ENCODE data around the gene GNAS-AS1. TPM values are rescaled to one million over a fixed set of nuclear protein-coding genes. Genes with fewer than 3 reads are reported as not detected.

Gene GNAS-AS1
- total RNA-seq, 1 donor from 2014 or later, result 1.3 TPM

DNA sequence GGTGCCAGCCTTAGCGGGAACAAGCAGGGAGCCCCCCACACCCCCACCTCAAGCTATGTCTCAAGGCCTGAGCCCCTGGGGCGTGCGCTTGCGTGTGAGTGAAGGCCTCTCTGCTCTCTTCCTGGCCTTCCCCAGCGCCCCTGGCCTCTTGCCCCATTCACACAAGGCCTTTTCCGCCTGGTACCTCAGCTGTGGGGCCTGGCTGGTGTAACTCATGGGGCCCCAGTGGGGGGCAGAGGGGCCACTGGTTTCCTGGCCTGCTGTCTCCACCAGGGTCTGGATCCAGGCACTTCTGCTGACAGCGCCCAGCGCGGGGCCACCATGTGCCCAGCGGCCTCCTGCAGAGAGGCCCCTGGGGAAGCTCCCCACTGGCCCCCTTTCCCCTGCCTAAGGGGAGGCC, 34.7 kb downstream of the GNAS-AS1 start:
- TF ChIP-seq, protein P1, sequence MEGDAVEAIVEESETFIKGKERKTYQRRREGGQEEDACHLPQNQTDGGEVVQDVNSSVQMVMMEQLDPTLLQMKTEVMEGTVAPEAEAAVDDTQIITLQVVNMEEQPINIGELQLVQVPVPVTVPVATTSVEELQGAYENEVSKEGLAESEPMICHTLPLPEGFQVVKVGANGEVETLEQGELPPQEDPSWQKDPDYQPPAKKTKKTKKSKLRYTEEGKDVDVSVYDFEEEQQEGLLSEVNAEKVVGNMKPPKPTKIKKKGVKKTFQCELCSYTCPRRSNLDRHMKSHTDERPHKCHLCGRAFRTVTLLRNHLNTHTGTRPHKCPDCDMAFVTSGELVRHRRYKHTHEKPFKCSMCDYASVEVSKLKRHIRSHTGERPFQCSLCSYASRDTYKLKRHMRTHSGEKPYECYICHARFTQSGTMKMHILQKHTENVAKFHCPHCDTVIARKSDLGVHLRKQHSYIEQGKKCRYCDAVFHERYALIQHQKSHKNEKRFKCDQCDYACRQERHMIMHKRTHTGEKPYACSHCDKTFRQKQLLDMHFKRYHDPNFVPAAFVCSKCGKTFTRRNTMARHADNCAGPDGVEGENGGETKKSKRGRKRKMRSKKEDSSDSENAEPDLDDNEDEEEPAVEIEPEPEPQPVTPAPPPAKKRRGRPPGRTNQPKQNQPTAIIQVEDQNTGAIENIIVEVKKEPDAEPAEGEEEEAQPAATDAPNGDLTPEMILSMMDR (IDR thresholded peaks at IDR 0.05; ENCODE audit: insufficient read depth, low read length, poor library complexity, severe bottlenecking), result no peak
- no peak for DNase-seq (ENCODE audit: low read depth)
- Histone ChIP-seq H3K4me3 (ENCODE audit: low read depth, low read length) (no peak overlapping the region), H3K27me3 (ENCODE audit: control insufficient read depth, insufficient read depth, low read length) (peaks cover 2% of the 10 kb centered on the region), H3K36me3 (ENCODE audit: control insufficient read depth, insufficient read depth, low read length) (no peaks in the 10 kb centered on the region)

- no peaks in the 10 kb centered on the region for H3K36me3 ChIP-seq (ENCODE audit: control insufficient read depth, insufficient read depth, low read length)
- peaks cover 2% of the 10 kb centered on the region for H3K27me3 ChIP-seq (ENCODE audit: control insufficient read depth, insufficient read depth, low read length)
- no peak overlapping the region for H3K4me3 ChIP-seq (ENCODE audit: low read depth, low read length)
- TF ChIP-seq, protein P1 (IDR thresholded peaks at IDR 0.05; ENCODE audit: insufficient read depth, low read length, poor library complexity, severe bottlenecking), result no peak
- DNase-seq (ENCODE audit: low read depth), result no peak
These were observed 35.3 kb downstream of the GNAS-AS1 start for GRCh38 chr20:58815448-58815847.

- TF ChIP-seq, protein P1 (IDR thresholded peaks at IDR 0.05; ENCODE audit: insufficient read depth, low read length, poor library complexity, severe bottlenecking), result no peak
- no peak for DNase-seq (ENCODE audit: low read depth)
- H3K27me3 ChIP-seq (ENCODE audit: control insufficient read depth, insufficient read depth, low read length), result peaks cover 7% of the 10 kb centered on the region
These were observed 37.3 kb downstream of the GNAS-AS1 start for GRCh38 chr20:58813369-58813768.

DNA sequence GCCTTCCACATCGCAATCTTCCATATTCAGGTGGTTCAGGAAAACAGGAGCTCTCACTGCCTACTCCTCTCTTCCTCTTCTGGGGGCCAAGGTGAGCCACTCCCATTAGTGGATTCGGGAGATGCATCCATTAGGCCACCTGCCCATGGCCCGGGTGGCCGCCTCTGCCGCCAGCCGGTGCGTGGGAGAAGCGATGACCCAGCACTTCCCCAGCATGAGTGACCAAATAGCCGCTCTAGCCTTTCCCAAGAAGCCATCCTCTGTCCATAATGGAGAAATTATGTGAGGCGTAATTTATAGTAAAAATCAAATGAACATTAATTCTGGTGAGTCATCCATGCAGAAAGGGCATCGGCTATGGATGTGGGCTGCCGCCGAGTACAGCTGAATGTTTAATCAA, 39.4 kb downstream of the GNAS-AS1 start:
- peaks cover 7% of the 10 kb centered on the region for H3K27me3 ChIP-seq (ENCODE audit: control insufficient read depth, insufficient read depth, low read length)
- TF ChIP-seq, protein P1 (IDR thresholded peaks at IDR 0.05; ENCODE audit: insufficient read depth, low read length, poor library complexity, severe bottlenecking), result no peak
- no peaks in the 10 kb centered on the region for H3K36me3 ChIP-seq (ENCODE audit: control insufficient read depth, insufficient read depth, low read length)
- no peak overlapping the region for H3K4me3 ChIP-seq (ENCODE audit: low read depth, low read length)
- DNase-seq (ENCODE audit: low read depth), result no peak

More at GRCh38 chr20:58813369-58813768, 37.3 kb downstream of the GNAS-AS1 start:
- Histone ChIP-seq H3K36me3 (ENCODE audit: control insufficient read depth, insufficient read depth, low read length) (no peaks in the 10 kb centered on the region), H3K4me3 (ENCODE audit: low read depth, low read length) (no peak overlapping the region)

DNA sequence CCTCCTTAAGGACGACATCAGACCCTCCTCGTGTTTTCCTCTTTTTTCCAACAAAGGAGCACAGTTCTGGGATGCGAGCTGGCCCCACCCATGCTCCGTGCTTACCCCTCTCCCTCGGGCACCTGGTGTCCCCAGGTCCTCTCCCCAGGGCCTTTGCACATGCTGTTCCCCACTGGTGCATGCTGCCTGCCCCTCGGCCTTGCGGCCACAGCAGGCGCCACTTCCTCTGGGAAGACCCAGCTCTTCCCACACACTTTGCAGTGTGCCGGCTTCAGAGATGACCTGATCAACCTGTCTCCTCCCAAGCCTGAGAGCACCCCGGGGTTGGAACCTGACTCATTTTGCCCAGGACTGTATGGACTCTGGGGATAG, 39.8 kb downstream of the GNAS-AS1 start:
- no peaks in the 10 kb centered on the region for H3K36me3 ChIP-seq (ENCODE audit: control insufficient read depth, insufficient read depth, low read length)
- DNase-seq (ENCODE audit: low read depth), result no peak
- TF ChIP-seq, protein P1 (IDR thresholded peaks at IDR 0.05; ENCODE audit: insufficient read depth, low read length, poor library complexity, severe bottlenecking), result no peak
- no peak overlapping the region for H3K4me3 ChIP-seq (ENCODE audit: low read depth, low read length)
- peaks cover 7% of the 10 kb centered on the region for H3K27me3 ChIP-seq (ENCODE audit: control insufficient read depth, insufficient read depth, low read length)

- H3K27me3 ChIP-seq (ENCODE audit: control insufficient read depth, insufficient read depth, low read length), result peaks cover 7% of the 10 kb centered on the region
These were observed 40.4 kb downstream of the GNAS-AS1 start for GRCh38 chr20:58810116-58810878.

More at GRCh38 chr20:58810116-58810878, 40.4 kb downstream of the GNAS-AS1 start:
- no peak overlapping the region for H3K4me3 ChIP-seq (ENCODE audit: low read depth, low read length)
- TF ChIP-seq, protein P1 (IDR thresholded peaks at IDR 0.05; ENCODE audit: insufficient read depth, low read length, poor library complexity, severe bottlenecking), result no peak
- no peaks in the 10 kb centered on the region for H3K36me3 ChIP-seq (ENCODE audit: control insufficient read depth, insufficient read depth, low read length)
- DNase-seq (ENCODE audit: low read depth), result no peak
